Astrocyte (in vitro differentiated cells and primary cell): ENCODE results near the gene CSPG4. TPM values are rescaled to one million over a fixed set of nuclear protein-coding genes. Genes with fewer than 3 reads are reported as not detected.
"Not testable (repeated sequence)": the region's sequence is repeated elsewhere in the genome, so short reads cannot be mapped to it uniquely, and the experiment has no call there.

ENCODE experiments used
- DNase-seq: peaks from one replicate; pipeline ENCODE4 v3.0.0-alpha.2; 2010; ENCODE audit warnings: low read depth
- FAIRE-seq: peaks from 2 replicates; lab custom pipeline; 2011; peaks lifted over from hg19 to GRCh38; lab: Jason Lieb, UNC
- H2AFZ ChIP-seq: 2 replicates; pipeline ENCODE4 v1.6.0; 2012; ENCODE audit warnings: low read depth, low read length, inconsistent platforms
- H3K27ac ChIP-seq: 2 replicates; pipeline ENCODE4 v1.5.1; 2011; ENCODE audit warnings: low read depth, low read length, inconsistent platforms
- H3K27me3 ChIP-seq: 2 replicates; pipeline ENCODE4 v1.6.0; 2011; ENCODE audit warnings: low read length, inconsistent platforms; ENCODE audit not compliant: insufficient read depth
- H3K36me3 ChIP-seq: 2 replicates; pipeline ENCODE4 v1.5.1; 2011; ENCODE audit warnings: low read length, inconsistent platforms; ENCODE audit not compliant: insufficient read depth
- H3K4me1 ChIP-seq: 2 replicates; pipeline ENCODE4 v1.5.1; 2011; ENCODE audit warnings: low read length, inconsistent platforms; ENCODE audit not compliant: insufficient read depth
- H3K4me2 ChIP-seq: 2 replicates; pipeline ENCODE4 v1.6.0; 2012; ENCODE audit warnings: low read length, inconsistent platforms
- H3K4me3 ChIP-seq: 2 replicates; pipeline ENCODE4 v1.5.1; 2011; ENCODE audit warnings: low read depth, mild to moderate bottlenecking, low read length, inconsistent platforms; ENCODE audit not compliant: insufficient read depth
- H3K79me2 ChIP-seq: 2 replicates; pipeline ENCODE4 v1.6.0; 2012; ENCODE audit warnings: mild to moderate bottlenecking, low read length, inconsistent platforms; ENCODE audit not compliant: insufficient read depth
- H3K9ac ChIP-seq: 2 replicates; pipeline ENCODE4 v1.6.0; 2012; ENCODE audit warnings: mild to moderate bottlenecking, low read length, inconsistent platforms
- H3K9me3 ChIP-seq: 2 replicates; pipeline ENCODE4 v1.5.1; 2012; ENCODE audit warnings: low read depth, mild to moderate bottlenecking, low read length, inconsistent platforms; ENCODE audit not compliant: insufficient read depth
- H4K20me1 ChIP-seq: 2 replicates; pipeline ENCODE4 v1.6.0; 2012; ENCODE audit warnings: low read length, inconsistent platforms; ENCODE audit not compliant: insufficient read depth
- H3K27ac Mint-ChIP-seq: one replicate; pipeline ENCODE4 v1.8.0; 2021; ENCODE audit warnings: mild to moderate bottlenecking, mixed read lengths; ENCODE audit not compliant: unreplicated experiment
- H3K27me3 Mint-ChIP-seq: one replicate; pipeline ENCODE4 v1.8.0; 2021; ENCODE audit warnings: low read depth, mixed read lengths; ENCODE audit not compliant: unreplicated experiment
- H3K36me3 Mint-ChIP-seq: one replicate; pipeline ENCODE4 v1.8.0; 2021; ENCODE audit warnings: low read depth, mixed read lengths; ENCODE audit not compliant: unreplicated experiment
- H3K4me1 Mint-ChIP-seq: one replicate; pipeline ENCODE4 v1.8.0; 2021; ENCODE audit warnings: low read depth, mixed read lengths; ENCODE audit not compliant: unreplicated experiment
- H3K4me3 Mint-ChIP-seq: one replicate; pipeline ENCODE4 v1.8.0; 2021; ENCODE audit warnings: mild to moderate bottlenecking, moderate library complexity, mixed read lengths; ENCODE audit not compliant: unreplicated experiment
- H3K9me3 Mint-ChIP-seq: one replicate; pipeline ENCODE4 v1.8.0; 2021; ENCODE audit warnings: mild to moderate bottlenecking, mixed read lengths; ENCODE audit not compliant: unreplicated experiment
- EZH2 ChIP-seq: IDR thresholded peaks from 2 replicates; pipeline ENCODE4 v1.6.1; 2012; ENCODE audit warnings: mild to moderate bottlenecking, low read length, inconsistent platforms; ENCODE audit not compliant: insufficient read depth
- total RNA-seq: library from RNA; stranded (reverse); gene quantifications from 2 replicates; pipeline ENCODE4 v1.2.1, GENCODE V29; 2021
- TF ChIP-seq, protein P1 (sequence below): IDR thresholded peaks from 2 replicates; pipeline ENCODE4 v1.5.1; 2011; ENCODE audit warnings: low read depth, mild to moderate bottlenecking, inconsistent platforms, low read length, moderate library complexity; ENCODE audit not compliant: insufficient read depth

The CSPG4 gene
- total RNA-seq, 1 donor from 2014 or later: 26.9 TPM

DNA sequence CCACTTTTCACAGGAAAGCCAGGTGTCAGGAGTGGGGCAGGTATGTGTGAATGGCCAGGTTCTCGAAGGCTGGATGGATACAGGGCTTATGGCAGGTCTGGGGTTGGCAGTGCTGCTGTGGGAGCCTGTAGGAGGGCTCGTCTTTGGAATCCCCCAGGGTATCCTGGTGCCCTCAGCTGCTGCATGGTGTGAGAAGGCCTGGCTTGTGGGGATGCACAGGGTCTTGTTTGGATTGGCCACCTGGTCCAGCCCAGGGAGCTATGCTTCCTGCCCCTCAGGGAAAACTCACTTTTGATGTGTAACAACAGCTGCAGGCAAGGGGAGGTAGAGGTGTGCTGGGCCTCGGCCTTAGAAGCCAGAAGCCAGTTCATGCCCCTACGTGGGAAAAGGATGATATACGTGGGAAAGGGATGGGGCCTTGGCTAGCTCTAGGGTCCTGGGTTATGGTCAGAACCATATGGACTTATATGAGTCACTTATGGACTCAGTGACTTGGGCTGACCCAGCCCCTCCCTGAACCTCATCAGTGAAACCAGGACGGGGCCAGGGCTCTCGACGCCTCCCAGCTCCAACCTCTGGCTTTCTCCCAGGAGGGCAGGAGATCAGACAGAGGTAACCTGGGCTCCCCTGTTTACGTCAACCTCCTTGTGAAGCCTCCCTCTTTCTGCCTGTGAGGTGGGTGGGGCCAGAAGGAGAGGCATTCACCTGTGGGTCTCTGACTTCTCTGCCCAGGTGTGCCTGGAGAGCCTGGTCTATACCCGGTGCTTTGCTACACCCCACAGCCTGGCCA, 37.8 kb upstream of the CSPG4 start:
- H3K4me1 ChIP-seq: no peaks in the 10 kb centered on the region
- Mint-ChIP-seq H3K27me3 (peaks cover 13% of the 10 kb centered on the region), H3K4me3 (no peak overlapping the region), H3K36me3 (no peaks in the 10 kb centered on the region), H3K4me1 (no peaks in the 10 kb centered on the region), H3K9me3 (no peaks in the 10 kb centered on the region), H3K27ac (no peak overlapping the region)
- H3K4me3 ChIP-seq: no peak overlapping the region
- H3K9ac ChIP-seq: no peak overlapping the region
- H3K27ac ChIP-seq: no peak overlapping the region
- FAIRE-seq (no peak), DNase-seq (no peak)
- TF ChIP-seq, protein P1, sequence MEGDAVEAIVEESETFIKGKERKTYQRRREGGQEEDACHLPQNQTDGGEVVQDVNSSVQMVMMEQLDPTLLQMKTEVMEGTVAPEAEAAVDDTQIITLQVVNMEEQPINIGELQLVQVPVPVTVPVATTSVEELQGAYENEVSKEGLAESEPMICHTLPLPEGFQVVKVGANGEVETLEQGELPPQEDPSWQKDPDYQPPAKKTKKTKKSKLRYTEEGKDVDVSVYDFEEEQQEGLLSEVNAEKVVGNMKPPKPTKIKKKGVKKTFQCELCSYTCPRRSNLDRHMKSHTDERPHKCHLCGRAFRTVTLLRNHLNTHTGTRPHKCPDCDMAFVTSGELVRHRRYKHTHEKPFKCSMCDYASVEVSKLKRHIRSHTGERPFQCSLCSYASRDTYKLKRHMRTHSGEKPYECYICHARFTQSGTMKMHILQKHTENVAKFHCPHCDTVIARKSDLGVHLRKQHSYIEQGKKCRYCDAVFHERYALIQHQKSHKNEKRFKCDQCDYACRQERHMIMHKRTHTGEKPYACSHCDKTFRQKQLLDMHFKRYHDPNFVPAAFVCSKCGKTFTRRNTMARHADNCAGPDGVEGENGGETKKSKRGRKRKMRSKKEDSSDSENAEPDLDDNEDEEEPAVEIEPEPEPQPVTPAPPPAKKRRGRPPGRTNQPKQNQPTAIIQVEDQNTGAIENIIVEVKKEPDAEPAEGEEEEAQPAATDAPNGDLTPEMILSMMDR: no peak
- TF ChIP-seq EZH2: no peak
- H2AFZ ChIP-seq: no peak overlapping the region
- no peaks in the 10 kb centered on the region for H3K27me3 ChIP-seq
- H3K4me2 ChIP-seq: no peak overlapping the region
- H3K79me2 ChIP-seq: no peaks in the 10 kb centered on the region
- no peaks in the 10 kb centered on the region for H4K20me1 ChIP-seq
- no peaks in the 10 kb centered on the region for H3K9me3 ChIP-seq
- no peaks in the 10 kb centered on the region for H3K36me3 ChIP-seq

- no peaks in the 10 kb centered on the region for H3K27me3 ChIP-seq
Measured at GRCh38 chr15:75749820-75750219, 37.2 kb upstream of the CSPG4 start.

DNA sequence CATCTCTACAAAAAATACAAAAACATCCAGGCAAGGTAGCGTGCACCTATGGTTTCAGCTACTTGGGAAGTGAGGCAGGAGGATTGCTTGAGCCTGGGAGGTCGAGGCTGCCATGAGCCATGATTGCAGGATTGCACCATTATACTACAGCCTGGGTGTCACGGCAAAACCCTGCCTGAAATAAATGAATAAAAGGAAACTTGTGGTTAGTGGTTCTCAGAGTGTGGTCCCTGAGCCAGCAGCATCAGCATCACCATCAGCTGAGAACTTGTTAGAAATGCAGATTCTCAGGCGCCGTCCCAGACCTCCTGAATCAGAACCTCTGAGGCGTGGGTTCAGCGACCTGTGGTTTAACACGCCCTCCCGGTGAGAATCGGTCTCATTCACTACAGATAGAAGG, 36.2 kb upstream of the CSPG4 start:
- not testable (repeated sequence) for H4K20me1 ChIP-seq, H3K27me3 ChIP-seq, H3K36me3 ChIP-seq, H3K27ac ChIP-seq, H3K9me3 Mint-ChIP-seq, H3K9me3 ChIP-seq, H3K4me3 ChIP-seq, H3K4me1 ChIP-seq, FAIRE-seq, H3K79me2 ChIP-seq, H2AFZ ChIP-seq, H3K4me2 ChIP-seq, H3K4me3 Mint-ChIP-seq, H3K36me3 Mint-ChIP-seq, DNase-seq, H3K4me1 Mint-ChIP-seq, H3K27ac Mint-ChIP-seq, H3K9ac ChIP-seq
- peaks cover 13% of the 10 kb centered on the region for H3K27me3 Mint-ChIP-seq

More at GRCh38 chr15:75749820-75750219, 37.2 kb upstream of the CSPG4 start:
- no peak overlapping the region for H3K4me3 Mint-ChIP-seq
- no peak overlapping the region for H3K9ac ChIP-seq
- H3K27me3 Mint-ChIP-seq: peaks cover 13% of the 10 kb centered on the region
- FAIRE-seq (no peak), DNase-seq (no peak)
- no peaks in the 10 kb centered on the region for H3K9me3 ChIP-seq
- H3K4me3 ChIP-seq: no peak overlapping the region
- H3K27ac Mint-ChIP-seq: no peak overlapping the region
- no peaks in the 10 kb centered on the region for H3K9me3 Mint-ChIP-seq
- H3K36me3 Mint-ChIP-seq: no peaks in the 10 kb centered on the region
- no peaks in the 10 kb centered on the region for H3K36me3 ChIP-seq
- H3K4me1 Mint-ChIP-seq: no peaks in the 10 kb centered on the region
- H3K4me1 ChIP-seq: no peaks in the 10 kb centered on the region
- H3K79me2 ChIP-seq: no peaks in the 10 kb centered on the region
- H4K20me1 ChIP-seq: no peaks in the 10 kb centered on the region
- no peak overlapping the region for H3K27ac ChIP-seq
- H3K4me2 ChIP-seq: no peak overlapping the region
- no peak for TF ChIP-seq EZH2
- TF ChIP-seq, protein P1: no peak
- no peak overlapping the region for H2AFZ ChIP-seq

- H3K9ac ChIP-seq, H3K27ac ChIP-seq, H3K4me3 ChIP-seq, FAIRE-seq, H3K79me2 ChIP-seq, H3K4me2 ChIP-seq, H2AFZ ChIP-seq, H3K9me3 Mint-ChIP-seq, H3K27me3 Mint-ChIP-seq, H3K4me3 Mint-ChIP-seq, H3K36me3 ChIP-seq, H3K4me1 Mint-ChIP-seq, DNase-seq, H3K36me3 Mint-ChIP-seq, H3K9me3 ChIP-seq, H3K4me1 ChIP-seq, H3K27me3 ChIP-seq, H4K20me1 ChIP-seq, H3K27ac Mint-ChIP-seq: not testable (repeated sequence)
Measured at GRCh38 chr15:75747121-75747520, 34.5 kb upstream of the CSPG4 start.
